ENCODE data around the gene FARP2.

The FARP2 gene

GRCh38 chr2:241460631-241461030 is 104.5 kb downstream of the FARP2 start:
- no peak for DNase-seq

DNA sequence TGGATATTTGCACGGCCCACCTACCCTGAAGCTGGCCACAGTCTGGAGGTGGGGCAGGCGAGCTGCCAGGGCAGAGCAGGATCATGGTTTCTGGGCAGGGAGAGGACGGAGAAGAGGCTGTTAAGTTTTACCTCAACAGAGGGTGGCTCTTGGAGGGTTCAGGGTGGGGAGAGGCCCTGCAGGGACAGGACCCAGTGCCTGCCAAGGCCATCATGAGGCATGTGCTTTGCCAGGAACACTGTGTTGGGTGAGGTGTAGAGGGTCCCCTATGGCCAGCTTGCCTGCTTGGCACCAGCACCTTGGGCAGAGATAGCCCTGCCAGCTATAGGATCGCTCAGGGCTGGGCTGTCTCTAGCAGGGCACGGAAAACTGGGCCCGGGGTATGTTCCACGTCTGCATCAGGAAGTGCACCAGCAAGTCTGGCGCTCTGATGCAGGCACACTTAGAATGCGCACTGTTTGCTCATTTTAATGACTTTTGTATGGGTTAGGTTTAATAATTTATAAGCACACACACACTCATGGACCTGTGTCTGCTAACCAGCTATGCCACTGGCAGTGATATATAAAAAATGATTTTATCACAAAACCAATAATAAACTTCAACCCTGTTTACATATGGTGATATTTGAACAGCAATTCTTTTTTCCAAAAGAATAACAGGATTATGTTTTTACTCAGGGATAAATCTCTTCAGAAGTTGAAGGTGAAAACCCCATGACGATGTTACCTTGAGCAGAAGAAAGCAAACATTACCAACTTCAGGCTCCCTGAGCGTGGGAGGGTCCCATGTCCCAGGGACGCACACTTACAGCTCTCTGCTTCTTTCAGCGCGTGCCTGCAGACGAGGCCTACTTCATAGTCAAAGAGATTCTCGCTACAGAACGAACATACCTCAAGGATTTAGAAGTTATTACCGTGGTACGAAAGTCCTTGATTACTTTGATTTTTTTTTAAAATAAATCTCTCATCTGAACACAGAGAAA is 105.9 kb downstream of the FARP2 start:
- DNase-seq = no peak

DNA sequence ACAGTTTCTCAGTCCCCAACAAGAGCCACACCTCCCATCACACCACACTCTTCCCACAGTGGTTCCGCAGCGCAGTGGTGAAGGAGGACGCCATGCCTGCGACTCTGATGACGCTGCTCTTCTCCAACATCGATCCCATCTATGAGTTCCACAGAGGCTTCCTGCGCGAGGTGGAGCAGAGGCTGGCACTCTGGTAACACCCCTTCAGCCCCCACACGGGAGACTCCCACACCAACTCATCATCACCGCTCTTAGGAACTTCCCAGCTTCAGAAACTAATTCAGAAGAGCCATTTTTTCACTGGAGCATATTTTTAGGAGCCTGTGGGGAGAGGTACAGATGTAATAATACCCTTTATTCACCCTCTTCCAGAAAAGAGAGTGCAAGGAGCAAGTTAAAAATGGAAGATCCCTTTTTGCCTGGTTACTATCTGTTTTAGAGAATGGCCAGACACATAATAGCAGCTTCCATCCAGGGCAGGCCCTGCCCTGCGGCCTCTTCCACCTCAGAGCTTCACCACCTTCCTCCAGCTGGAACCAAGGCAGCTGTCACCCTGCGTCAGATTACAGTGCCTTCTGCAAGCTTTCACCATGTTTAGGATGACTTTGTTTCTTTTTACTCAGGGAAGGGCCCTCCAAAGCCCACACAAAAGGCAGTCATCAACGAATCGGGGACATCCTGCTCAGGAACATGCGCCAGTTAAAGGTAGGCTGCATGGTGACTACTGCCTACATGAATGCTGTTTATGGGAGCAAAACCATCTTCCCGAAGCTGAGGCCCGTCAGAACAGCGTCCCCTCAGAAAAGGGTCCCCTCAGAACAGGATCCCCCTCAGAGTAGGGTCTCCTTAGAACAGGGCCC is 107.4 kb downstream of the FARP2 start:
- no peak for DNase-seq

DNA sequence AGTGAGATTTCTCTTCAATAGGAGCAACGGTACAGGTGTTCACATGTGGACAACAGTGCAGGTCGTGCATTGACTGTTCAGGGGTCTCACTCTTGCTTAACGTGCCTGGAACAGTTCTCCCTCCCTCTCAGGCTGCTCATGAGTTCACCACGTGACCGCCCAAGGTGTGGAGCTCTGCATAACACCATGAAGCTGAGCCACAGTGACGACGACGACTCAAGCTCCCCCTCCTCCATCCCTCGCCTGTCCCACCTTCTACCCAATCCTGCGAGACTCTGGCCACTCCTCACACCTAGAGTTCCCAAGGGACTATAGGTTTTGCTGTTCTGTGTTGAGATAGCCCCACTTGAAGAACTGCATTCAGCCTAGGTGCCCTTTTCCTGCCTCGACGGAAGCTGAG is 109.5 kb downstream of the FARP2 start:
- DNase-seq = no peak

DNA sequence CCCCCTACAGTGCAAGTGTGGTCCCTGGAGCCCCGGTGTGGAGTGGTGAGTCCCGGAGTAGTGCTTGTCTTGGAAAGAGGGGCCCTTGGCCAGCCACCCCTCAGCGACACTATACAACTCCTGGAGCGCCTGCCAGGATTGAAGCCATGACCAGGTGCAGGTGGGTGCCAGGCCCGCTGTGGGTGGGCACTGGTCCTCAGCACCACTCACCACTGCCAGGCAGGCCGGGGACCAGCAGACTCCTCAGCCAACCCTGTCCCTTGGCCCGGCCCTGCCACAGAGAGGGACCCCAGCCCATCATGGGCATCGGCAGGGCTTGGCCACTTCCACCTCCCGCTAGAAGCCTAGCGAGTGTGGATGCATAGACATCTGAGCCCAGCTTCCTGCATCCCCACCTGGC is 110.1 kb downstream of the FARP2 start:
- no peak for DNase-seq

GRCh38 chr2:241467777-241468475 is 111.8 kb downstream of the FARP2 start:
- DNase-seq = no peak

GRCh38 chr2:241468476-241468781 is 112.3 kb downstream of the FARP2 start:
- DNase-seq = no peak

DNA sequence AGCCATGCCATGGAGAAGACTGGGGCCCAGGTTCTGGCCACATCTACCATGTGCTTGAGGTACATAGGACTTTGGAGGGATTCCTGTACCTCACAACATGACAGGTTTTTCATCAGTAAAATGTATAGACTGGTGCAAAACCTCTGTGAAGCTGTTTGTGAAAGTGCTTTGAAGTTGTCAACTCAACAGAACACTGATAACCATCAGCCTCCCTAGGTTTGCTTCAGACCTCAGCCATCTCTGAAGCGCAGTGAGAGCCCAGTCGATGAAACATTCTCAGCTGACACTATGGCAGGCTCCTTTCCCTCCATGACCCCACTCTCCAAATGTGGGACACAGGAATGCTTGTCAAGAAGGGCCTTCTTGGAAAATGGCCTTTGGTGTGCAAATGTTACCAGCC is 113.7 kb downstream of the FARP2 start:
- DNase-seq = no peak

GRCh38 chr2:241473399-241473798 is 117.3 kb downstream of the FARP2 start:
- DNase-seq = no peak

DNA sequence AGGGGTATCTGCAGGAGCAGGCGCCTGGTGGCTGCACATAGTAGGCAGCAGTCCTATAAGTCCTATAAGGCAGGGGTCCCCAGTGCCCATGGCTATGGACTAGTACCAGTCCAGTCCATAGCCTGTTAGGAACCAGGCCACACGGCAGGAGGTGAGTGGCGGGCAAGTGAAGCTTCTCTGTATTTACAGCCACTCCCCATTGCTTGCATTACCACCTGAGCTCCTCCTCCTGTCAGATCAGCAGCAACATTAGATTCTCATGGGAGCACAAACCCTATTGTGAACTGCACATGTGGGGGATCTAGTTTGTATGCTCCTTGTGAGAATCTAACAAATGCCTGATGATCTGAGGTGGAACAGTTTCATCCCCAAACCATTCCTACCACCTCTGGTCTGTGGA is 119.2 kb downstream of the FARP2 start:
- no peak for DNase-seq

- no peak for DNase-seq
These were observed 122.1 kb downstream of the FARP2 start for GRCh38 chr2:241478166-241478565.

- DNase-seq = no peak
These were observed 123.2 kb downstream of the FARP2 start for GRCh38 chr2:241479026-241479898.

- no peak for DNase-seq
These were observed 125.6 kb downstream of the FARP2 start for GRCh38 chr2:241481687-241482086.

- no peak for DNase-seq
These were observed 126.3 kb downstream of the FARP2 start for GRCh38 chr2:241482126-241482955.

DNA sequence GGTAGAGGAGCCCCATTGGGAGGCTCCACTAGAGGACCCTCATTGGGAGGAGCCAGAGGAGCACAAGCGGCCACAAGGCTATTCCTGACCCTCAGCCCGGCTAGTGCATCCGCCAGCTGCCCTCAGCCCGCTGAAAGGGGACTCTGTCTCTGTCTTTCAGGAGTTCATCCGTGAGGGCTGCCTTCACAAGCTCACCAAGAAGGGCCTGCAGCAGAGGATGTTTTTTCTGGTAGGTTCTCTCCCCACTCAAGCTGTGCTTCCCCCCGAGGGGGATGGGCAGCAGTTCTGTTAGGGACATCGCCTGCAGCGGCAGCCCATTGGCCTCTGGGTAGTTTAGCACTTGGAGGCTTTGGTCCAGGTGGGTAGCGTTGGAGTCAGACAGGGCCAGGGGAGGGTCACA is 127.2 kb downstream of the FARP2 start:
- DNase-seq = no peak

DNA sequence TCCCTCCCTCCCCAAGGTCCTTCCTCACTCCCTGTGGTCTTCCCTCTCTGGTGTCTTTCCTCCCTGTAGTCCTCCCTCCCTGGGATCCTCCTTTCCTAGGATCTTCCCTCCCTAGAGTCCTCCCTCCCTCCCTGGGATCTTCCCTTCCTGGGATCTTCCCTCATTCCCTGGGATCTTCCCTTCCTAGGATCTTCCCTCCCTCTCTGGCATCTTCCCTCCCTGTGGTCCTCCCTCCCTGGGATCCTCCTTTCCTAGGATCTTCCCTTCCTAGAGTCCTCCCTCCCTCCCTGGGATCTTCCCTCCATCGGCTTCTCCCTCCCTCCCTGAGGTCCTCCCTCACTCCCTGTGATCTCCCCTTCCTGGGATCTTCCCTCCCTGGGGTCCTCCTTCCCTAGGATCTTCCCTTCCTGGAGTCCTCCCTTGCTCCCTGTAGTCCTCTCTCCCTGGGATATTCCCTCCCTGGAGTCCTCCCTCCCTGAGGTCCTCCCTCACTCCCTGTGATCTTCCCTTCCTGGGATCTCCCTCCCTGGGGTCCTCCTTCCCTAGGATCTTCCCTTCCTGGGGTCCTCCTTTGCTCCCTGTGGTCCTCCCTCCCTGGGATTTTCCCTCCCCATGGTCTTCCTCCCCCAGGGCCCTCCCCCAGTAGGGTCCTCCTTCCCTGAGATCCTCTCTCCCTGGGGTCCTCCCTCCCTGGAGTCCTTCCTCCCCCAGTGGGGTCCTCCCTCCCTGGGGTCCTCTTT is 129.3 kb downstream of the FARP2 start:
- no peak for DNase-seq

- no peak for DNase-seq
These were observed 133.0 kb downstream of the FARP2 start for GRCh38 chr2:241489088-241489487.

- DNase-seq = no peak
These were observed 133.9 kb downstream of the FARP2 start for GRCh38 chr2:241489733-241490680.

- DNase-seq = no peak
These were observed 134.9 kb downstream of the FARP2 start for GRCh38 chr2:241490825-241491506.

Data from NCI-H510A (cell line).